CD4-positive, alpha-beta T cell treated with Interferon alpha-2 for 1 hour (primary cell): ENCODE results near the gene TRAP1.
A peak's percentile ranks its signal among the peaks of the same experiment; 100 is the strongest.
"Not testable (repeated sequence)": the region's sequence is repeated elsewhere in the genome, so short reads cannot be mapped to it uniquely, and the experiment has no call there.

Source experiments
- DNase-seq, 2 donors: peaks; one replicate each; pipeline ENCODE4 v3.0.0-alpha.2; 2020 to 2022

The TRAP1 gene

DNA sequence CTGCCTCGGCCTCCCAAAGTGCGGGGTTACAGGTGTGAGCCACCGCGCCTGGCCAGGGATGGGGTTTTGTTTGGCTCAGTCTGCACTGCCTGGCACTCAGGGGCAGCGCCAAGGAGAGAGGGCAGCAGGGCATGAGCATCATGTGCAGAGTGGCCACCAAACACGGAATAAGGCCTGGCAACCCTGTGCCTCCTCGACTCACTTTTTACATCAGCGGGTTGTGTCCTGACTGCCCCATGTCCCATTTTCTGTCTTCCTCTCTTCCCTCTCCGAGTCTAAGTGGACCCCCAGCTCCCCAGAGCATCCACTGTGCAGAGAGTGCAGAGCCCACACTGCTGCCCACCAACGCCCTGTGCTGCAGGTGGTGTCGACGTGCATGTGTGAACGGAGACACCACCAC is 18.2 kb upstream of the TRAP1 start:
- no peak for DNase-seq

DNA sequence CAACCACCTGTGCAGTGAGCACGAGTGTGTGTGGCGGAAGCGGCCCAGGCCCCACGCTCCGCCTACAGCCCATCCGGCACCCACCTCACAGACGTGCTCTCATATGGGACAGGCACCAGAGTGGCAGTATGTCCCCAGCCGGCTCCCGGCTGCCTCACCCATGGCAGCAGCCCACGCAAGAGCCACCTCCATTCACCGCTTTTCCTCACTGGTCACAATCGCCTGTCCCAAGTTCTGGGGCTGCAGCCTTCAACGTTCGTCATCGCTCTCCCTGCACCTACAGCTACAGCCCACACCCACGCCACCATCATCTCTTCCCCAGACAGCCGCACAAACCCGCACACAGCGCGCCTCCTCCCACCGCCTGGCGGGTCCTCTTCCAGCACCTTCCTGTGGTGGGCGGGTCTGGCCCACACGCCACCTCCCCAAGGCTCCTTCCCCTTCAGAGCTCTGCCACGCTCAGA is 17.5 kb upstream of the TRAP1 start:
- no peak for DNase-seq

DNA sequence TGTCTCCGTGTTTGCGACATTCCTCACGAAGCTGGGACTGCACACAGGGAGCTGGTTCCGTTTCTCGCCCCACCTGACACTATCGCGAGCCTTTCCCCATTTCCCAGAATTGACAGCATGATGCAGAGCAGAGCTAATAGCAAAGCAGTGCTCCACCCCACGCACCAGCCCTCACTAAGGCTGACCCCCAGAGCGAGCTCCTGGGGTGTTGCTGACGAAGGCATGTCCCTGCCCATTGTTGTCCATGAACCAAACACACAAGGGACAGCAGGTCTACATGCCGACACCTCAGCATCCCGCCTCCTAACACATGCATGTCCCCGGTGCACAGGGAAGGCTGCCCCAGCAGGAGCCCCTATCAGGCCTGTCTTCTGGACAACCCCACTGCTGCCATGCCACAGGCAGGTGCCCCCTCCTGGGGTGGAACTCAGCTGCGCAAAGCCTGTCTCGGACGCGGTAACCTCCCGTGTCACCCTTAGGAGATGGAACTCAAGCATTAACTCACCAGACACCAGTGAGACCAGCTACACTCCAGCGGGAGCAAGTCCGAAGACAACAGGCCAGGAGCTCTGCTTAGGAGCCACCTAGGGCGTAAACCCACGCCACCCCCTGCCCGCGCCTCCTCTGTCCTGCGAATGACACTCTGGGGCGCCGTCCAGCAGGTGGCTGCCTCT is 16.9 kb upstream of the TRAP1 start:
- DNase-seq, result no peak

DNA sequence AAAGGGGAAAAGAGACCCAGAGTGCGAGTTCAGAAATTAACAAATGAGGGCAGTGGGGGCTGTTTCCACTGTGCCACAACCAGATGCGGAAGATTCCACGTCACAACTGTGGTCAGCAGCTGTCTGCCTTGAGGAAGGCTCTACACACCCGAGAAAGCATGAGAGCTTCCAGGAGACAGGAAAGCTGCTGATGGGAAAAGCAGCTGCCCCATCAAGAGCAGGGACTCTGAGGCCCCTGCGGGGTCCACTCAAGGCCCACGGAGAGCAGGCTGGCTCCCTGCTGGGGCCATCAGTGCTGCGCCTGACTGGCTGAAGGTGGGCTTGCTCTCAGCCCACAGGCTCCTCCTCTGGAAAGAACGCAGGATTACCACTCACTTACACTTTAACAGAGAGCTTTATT is 14.8 kb upstream of the TRAP1 start:
- no peak for DNase-seq

DNA sequence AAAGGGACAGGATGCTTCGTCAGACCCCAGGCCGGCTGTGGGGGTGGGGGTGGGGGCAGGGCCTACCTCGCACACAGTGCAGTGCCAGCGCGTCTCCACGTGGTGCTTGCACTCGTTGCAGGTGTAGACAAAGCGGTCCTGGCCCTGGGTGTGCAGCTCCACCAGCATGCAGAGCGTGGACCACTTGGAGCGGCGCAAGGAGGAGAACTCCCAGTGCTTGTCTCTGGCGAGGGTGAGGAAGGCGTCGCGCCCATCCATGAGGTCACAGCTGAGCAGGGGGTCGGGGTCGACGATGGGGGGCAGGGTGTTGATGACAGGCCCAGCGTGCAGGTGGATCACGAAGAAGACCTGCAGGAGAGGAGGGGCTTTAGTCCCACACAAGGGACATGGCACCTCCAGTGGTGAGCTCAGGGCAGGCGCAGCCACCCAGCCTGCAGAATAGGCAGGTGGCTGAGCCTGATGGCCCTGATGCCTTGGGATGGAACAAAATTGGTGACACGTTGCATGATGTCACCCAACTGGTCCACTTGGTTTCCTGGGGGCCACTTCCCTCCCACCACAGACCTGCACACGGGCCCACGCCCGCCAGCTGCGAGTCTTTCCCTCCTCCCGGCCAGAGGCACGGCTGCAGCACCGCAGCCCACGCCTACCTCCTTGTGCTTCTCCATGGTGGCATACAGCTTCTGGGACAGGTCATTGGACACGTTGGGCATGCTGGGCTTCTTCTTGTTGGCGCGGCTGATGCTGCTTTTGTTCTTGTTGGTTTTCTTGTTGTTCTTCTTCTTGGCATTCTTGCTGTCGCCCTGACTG is 14.0 kb upstream of the TRAP1 start:
- DNase-seq, result no peak

DNA sequence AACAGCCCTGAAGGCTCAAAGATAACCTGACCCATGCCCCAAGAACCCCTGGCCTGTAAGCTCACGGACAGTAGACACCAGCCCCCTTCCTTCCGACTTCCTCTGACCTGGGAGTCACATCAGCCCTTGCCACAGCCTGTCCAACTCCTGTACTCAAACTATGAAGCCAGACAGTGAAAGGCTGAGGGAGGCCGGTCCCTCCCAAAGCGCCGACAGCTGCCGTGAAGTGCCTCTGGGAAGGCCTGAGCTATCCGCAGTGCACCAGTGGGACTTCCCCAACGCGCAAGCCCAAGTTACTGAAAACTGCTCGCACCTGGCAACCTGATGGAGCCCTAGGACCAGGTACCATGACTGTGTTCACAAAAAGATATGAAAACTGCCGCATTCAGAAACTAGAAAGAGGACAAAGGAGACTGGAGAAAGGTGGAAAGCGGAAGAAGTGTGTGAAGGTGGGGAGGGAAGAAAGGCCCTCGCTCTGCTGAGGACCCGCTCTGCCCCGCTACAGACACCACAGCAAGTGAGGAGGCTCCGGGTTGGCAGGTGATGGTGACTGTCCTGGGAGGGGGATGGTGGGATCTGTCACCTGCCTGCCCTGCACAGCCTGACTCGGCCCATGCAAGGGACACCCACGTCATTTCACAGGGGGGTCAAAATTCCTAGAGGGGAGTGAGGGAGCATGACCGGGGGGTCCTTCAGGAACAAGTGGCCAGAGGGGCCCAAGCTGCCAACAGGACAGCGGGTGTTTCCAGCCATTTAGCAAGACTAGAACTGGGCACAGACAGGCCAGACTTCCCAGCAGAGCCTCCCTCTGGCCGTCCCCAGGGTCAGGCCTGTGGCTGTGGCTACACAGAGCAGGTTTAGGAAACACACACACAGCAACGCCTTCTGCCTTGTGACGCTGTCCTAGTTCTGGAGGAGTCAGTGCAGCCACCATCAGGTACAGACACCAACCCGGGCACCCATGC is 13.1 kb upstream of the TRAP1 start:
- no peak for DNase-seq

DNA sequence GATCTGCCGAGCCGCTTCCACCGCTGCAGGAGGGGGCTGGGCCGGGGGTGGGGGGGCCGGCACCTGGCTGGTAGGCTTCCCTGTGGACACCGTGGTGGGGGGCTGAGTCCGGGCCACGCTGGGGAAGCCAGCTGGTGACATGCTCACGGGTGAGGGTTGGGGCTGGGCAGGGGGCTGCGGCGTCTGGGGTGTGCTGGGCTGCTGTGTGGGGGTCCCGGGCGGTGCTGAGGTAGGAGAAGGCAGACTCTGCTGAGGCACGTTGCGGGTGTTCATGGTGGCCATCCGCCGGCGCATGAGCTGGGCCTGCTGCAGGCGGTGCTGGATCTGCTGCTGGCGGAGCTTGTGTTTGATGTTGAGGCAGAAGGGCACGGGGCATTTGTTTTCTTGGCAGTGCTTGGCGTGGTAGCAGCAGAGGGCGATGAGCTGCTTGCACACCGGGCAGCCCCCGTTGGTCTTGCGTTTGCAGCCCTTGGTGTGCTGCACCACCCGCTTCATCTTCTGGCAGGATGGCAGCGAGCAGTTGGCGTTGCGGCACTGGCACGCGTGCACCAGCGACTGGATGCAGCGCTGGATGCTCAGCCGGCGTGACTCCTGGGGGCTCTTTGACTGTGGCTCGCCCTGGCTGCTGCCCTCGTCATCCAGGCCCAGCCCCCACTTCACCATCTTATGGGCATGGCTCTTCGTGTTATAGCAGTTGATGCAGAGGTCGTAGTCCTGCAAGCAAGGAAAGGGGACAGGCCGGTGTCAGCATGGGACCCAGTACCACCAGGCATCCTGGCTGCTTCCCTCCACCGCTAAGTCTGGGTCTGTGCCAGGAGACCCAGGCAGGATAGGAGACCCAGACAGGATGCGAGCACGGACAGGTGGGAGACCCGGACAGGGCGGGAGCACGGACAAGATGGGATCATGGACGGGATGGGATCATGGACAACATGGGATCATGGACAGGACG is 12.1 kb upstream of the TRAP1 start:
- DNase-seq, result no peak

DNA sequence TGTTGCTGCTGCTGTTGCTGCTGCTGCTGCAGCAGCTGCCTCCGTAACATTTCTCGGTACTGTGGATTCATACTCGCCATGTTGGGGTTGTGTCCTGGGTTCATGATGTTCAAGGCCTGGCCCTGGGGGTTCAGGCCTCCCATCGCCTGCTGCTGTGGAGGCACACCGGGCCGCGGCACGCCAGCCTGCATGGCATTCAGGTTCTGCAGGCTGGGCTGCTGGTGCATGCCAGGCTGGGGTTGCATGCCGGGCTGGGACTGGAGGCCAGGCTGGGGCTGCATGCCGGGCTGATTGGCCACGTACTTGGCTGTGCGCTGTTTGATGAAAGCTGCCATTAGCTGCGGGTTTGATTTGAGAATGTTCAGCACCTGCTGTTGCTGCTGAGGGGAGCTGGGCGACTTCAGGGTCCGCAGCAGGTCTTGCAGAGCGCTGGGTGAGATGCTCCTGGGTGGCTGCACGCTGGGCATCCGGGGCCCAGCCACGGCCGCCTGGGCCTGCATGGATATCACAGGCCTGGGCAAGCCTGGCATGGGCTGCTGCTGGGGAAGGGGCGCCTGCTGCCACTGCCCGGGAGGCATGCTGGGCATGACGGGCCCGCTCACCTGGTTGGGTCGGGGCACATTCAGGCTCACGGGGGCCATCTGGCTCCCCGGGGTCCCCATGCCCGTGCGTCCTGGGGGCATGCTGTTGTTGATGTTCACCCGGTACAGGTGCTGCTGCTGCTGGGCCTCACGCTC is 11.3 kb upstream of the TRAP1 start:
- no peak for DNase-seq

DNA sequence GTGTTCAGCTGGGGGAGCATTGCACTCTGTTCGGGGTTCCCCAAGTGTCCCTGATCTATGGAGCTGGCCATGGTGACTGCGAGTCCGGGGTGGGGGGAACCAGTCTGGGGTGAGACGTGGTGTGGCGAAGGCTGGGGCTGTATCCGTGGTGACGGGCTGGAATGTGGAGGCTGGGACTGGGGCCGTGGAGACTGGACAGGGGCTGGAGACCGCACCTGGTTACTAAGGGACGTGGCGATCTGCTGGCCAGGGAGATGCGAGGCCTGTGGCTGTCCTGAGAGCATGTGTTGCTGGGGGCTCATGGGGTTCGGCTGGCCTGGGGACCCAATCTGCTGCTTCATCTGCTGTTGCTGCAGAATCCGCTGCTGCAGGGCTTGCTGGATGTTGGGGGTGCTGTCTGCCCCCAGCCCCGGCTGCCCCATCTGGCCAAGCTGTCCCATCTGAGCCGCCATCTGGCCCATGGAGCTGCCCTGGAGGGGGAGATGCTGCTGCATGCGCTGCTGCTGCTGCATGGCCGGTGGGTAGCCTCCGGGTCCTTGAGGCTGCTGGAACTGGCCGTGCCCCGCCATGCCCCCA is 10.6 kb upstream of the TRAP1 start:
- no peak for DNase-seq

DNA sequence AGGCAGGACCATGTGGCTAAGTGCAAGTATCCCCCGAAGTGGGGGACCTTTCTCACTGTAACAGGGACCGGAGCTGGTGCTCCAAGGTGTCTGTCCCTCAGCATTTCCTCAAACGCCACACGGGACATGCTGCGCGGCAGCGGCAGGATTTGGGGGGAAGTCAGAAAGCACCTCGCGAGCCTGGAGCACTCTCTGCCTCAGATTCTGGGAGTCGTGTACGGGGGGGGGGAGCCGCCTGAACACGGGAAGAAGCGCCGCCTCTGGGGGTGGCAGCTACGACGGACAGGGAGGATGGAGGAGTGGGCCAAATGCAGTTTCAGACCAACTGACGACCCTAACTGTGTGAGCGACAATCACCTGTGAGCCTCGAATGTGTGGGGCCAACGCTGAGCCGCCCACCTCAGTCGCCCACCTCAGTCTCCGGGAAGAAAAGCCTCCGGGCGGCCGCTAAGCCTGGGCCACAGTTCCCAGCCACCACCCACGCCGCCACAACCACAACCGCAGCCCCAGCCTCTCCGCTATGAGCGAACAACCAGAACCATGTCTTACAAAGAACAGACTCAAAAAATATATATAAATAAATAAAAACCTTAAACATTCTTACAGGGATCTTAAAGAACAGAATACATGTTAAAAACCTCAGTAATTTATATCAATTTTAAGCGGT is 8.8 kb upstream of the TRAP1 start:
- no peak for DNase-seq

DNA sequence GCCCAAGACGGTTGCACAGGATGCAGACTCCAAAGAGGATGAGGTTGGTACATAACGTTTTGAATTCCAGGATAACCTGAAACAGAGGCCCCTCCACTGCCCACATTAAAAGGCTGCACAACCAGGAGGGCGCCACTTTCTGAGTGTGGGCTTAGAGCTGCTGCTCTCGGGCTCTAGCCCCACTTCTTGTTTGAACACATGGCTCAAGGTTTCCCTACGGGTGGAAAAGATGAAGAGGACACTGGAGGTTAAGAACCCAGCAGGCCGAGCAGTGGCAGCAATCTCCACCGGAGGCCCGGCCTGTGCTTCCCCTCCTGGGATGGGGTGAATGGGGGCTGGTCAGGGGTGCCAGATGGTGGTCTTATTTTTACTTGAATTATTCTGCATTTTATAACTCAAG is 8.0 kb upstream of the TRAP1 start:
- no peak for DNase-seq

DNA sequence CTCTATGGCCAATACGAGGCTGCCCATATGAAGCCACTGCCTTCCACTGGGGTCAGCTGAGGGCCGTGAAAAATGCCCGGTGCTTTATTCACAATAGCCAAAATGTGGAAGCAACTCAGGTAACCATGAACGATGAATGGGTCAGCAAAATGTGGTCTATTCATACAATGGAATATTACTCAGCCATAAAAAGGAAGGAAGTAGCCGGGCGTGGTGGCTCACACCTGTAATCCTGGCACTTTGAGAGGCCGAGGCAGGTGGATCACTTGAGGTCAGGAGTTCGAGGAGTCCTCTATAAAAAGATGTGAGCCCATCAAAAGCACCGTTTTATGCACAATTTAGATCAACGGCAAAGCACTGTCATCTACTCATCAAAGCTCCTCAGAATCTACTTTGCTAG is 5.2 kb upstream of the TRAP1 start:
- no peak for DNase-seq

DNA sequence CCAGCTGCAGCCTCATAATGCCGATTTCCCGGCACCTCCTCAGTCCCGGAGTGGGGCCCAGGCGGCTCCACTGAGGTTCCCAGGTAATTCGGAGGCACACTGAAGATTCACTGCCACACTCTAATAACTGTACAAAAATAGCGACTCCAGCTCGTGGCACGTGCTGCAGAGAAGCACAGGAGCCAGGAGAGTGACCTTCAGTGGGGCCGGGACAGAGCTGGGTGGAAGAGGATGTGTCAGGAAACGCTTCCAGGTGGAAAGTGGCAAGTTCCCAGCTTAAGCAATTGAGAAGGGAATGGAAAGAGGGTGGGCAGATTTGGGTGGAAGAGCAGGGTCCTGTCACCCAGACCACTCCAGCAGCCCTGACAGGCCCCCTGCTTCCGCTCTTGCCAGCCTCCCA is 3.1 kb upstream of the TRAP1 start:
- no peak for DNase-seq

DNA sequence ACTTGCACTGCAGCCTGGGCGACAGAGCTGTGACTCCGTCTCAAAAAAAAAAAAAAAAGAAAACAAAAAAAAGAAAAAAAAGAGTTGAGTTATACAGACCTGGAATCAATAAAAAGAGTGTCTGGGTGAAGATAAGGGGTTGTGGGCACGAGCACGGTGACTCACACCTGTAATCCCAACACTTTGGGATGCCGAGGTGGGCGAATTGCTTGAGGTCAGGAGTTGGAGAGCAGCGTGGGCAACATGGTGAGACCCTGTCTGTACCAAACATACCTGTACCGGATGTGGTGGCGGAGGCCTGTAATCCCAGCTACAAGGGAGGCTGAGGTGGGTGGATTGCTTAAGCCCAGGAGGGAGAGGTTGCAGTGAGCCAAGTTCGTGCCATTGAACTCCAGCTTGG is 1.3 kb upstream of the TRAP1 start:
- DNase-seq, result no peak

DNA sequence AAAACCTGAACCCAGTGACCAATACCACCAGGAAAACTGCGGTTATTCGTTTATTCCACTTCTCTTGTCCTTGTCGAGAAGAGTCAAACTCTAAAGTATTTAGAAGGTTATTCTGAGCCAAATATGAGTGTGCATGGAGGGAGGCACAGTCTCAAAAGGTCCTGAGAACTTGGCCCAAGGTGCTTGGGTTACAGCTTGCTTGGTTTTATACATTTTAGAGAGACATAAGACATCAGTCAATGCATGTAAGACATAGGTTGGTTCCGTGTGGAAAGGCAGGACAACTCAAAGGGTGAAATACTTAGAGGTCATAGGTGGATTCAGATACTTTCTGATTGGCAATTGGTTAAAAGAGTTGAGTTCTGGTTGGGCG is 681 bp upstream of the TRAP1 start:
- no peak for DNase-seq

DNA sequence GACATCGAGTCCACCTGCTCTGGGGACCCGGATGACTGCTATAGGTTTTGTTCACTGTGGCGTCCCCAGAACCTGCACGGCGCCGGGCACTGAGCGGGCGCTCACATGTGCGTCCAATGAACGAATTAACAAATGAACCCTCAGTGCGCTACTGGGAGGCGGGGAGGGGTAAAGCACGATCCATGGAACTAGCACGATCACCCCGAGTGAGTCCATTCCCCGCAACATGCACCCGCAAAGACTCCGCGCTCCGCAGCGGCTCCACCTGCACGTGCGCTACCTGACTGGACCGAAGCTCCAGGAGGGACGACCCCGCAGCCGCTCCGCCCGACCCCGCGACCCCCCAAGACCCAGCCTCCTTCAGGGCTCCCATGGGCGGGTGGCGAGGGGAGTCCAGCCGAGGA is 491 bp downstream of the TRAP1 start:
- DNase-seq, result peak in 1 of 2 donors; percentile 32

DNA sequence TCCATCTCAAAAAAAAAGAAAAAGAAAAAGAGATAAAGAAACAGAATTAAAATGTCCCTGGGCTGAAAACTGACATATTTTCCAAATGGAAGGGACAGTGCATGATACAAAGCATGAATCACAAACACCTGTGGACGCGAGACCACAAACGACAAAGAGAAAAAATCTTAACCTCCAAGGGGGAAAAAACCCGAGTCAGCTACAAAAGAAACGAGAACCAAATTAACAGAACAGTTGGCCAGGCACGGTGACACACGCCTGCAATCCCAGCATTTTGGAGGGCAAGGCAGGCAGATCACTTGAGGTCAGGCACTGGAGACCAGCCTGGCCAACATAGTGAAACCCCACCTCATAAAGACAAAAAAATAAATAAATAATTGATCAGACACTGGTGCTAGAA is 1.9 kb downstream of the TRAP1 start:
- DNase-seq, result no peak

DNA sequence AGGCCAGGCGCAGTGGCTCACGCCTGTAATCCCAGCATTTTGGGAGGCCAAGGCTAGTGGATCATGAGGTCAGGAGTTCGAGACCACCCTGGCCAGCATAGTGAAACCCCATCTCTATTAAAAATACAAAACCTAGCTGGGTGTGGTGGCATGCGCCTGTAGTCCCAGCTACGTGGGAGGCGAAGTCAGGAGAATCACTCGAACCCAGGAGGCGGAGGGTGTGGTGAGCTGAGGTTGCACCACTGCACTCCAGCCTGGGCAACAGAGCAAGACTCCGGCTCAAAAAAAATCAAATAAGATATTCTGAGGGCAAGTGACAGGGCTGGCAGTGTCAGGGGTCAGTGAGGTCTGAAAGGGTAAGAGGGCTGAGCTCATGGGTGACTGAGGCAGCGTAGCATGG is 2.9 kb downstream of the TRAP1 start:
- DNase-seq, result not testable (repeated sequence)

DNA sequence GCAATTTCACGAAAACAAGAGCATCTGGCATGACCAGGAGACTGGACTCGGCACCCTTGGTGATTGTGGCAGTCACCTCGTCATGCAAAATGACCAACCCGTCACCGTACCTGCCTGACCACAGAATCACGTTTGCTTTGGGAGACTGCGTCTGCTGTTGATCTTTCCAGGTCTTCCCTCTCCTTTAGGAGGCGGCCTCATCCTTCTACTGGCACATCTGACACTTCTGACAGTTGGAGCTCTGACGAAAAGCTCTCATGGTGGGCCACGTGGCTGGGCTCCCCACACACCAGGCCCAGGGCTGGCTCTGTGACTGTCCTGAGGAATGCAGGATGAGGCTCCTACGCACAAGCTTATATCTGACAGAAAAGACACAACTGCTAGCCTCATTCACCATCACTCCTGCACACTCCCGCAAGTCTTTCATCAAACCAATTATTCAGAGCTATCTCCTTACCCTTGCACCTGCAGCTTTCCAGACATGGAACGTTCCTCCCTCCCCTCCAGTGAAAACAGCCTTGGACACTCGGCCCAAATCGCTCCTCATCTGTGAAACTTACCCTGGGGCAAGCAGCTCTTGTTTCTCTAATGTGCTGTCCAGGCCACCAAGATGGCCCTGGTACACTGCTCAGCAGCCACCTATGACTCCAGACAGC is 3.6 kb downstream of the TRAP1 start:
- no peak for DNase-seq

DNA sequence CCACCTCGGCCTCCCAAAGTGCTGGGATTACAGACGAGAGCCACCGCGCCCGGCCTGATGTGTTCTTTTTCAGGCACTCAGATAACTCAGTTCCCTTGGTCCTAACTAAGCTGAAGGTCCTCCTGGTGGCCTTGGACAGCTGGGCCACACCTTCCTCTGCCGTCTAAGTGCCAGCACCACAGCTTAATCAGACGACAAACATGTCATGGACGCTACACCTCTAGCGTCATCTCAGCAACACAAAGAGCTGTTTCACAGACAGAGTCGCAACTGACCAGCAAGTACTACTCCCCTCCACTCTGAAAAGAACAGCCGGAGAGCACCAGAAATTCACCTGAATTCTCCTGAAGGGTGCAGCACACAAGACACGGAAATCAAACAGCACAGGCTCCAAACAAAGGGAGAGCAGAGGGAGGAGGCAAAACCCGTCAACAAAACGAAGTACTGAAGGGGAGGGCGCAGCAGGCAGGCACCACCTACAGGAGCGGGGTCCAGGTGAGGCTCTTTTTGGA is 4.4 kb downstream of the TRAP1 start:
- no peak for DNase-seq
